ENCODE data around the gene SLC39A6. TPM values are rescaled to one million over a fixed set of nuclear protein-coding genes. Genes with fewer than 3 reads are reported as not detected.
"Not testable (repeated sequence)": the region's sequence is repeated elsewhere in the genome, so short reads cannot be mapped to it uniquely, and the experiment has no call there.

SLC39A6 gene
- total RNA-seq, 1 donor from 2014 or later, result 81.3 TPM

DNA sequence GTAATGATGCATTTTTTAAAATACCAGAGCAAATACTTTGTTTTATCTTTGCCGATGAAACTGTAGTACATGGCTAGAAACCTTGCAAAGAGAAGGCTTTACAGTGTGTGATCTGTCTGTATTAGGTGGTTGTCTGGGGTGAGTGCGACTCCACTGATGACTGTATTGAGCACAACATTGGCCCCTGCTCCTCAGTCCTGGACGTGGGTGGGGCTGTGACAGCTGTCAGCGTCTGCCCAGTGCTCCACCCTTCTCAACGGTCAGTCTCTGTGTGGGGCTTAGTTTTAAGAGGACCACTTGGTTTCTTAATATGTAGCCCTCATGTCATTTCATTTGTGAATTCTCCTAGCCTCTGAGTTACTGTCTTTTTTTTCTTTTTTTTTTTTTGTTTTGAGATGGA is 40.8 kb upstream of the SLC39A6 start:
- TF ChIP-seq, protein P1, sequence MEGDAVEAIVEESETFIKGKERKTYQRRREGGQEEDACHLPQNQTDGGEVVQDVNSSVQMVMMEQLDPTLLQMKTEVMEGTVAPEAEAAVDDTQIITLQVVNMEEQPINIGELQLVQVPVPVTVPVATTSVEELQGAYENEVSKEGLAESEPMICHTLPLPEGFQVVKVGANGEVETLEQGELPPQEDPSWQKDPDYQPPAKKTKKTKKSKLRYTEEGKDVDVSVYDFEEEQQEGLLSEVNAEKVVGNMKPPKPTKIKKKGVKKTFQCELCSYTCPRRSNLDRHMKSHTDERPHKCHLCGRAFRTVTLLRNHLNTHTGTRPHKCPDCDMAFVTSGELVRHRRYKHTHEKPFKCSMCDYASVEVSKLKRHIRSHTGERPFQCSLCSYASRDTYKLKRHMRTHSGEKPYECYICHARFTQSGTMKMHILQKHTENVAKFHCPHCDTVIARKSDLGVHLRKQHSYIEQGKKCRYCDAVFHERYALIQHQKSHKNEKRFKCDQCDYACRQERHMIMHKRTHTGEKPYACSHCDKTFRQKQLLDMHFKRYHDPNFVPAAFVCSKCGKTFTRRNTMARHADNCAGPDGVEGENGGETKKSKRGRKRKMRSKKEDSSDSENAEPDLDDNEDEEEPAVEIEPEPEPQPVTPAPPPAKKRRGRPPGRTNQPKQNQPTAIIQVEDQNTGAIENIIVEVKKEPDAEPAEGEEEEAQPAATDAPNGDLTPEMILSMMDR (IDR thresholded peaks at IDR 0.05; ENCODE audit: insufficient read depth, low read depth, low read length), result no peak
- TF ChIP-seq EZH2 (IDR thresholded peaks at IDR 0.05; ENCODE audit: insufficient read depth, low read length), result no peak
- Mint-ChIP-seq H3K4me3 (ENCODE audit: unreplicated experiment) (no peak overlapping the region), H3K9me3 (ENCODE audit: unreplicated experiment) (no peaks in the 10 kb centered on the region), H3K27me3 (ENCODE audit: low read depth, unreplicated experiment) (no peaks in the 10 kb centered on the region), H3K27ac (ENCODE audit: unreplicated experiment) (no peak overlapping the region), H3K4me1 (ENCODE audit: low read depth, unreplicated experiment) (no peaks in the 10 kb centered on the region), H3K36me3 (ENCODE audit: low read depth, unreplicated experiment) (peaks cover 25% of the 10 kb centered on the region)
- no peaks in the 10 kb centered on the region for H3K79me2 ChIP-seq (ENCODE audit: insufficient read depth, low read length)
- FAIRE-seq (no peak), DNase-seq (ENCODE audit: low read depth) (no peak)
- H3K4me2 ChIP-seq (ENCODE audit: low read length), result no peak overlapping the region
- peaks cover 38% of the 10 kb centered on the region for H3K36me3 ChIP-seq (ENCODE audit: insufficient read depth, low read length)
- H3K4me3 ChIP-seq (ENCODE audit: insufficient read depth, low read depth, low read length), result no peak overlapping the region
- peaks cover 5% of the 10 kb centered on the region for H4K20me1 ChIP-seq (ENCODE audit: insufficient read depth, low read length)
- H3K9me3 ChIP-seq (ENCODE audit: insufficient read depth, low read depth, low read length), result no peaks in the 10 kb centered on the region
- H3K9ac ChIP-seq (ENCODE audit: low read length), result no peak overlapping the region
- no peak overlapping the region for H2AFZ ChIP-seq (ENCODE audit: low read depth, low read length)
- no peaks in the 10 kb centered on the region for H3K4me1 ChIP-seq (ENCODE audit: insufficient read depth, low read length)
- H3K27ac ChIP-seq (ENCODE audit: low read depth, low read length), result no peak overlapping the region
- H3K27me3 ChIP-seq (ENCODE audit: insufficient read depth, low read length), result no peaks in the 10 kb centered on the region

DNA sequence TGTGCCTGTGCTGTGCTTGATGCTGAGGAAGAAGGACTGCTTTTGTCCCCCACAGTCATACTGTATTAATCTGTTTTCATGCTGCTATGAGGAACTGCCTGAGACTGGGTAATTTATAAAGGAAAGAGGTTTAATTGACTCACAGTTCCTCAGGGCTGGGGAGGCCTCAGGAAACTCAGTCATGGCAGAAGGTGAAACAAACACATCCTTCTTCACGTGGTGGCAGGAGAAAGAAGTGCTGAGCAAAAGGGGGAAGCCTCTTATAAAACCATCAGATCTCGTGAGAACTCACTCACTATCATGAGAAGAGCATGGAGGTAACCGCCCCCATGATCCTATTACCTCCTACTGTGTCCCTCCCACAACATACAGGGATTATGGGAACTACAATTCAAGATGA is 39.2 kb upstream of the SLC39A6 start:
- not testable (repeated sequence) for H3K27me3 ChIP-seq (ENCODE audit: insufficient read depth, low read length); FAIRE-seq; H3K9me3 Mint-ChIP-seq (ENCODE audit: unreplicated experiment); H3K27ac ChIP-seq (ENCODE audit: low read depth, low read length); DNase-seq (ENCODE audit: low read depth); H3K4me1 Mint-ChIP-seq (ENCODE audit: low read depth, unreplicated experiment); H3K4me1 ChIP-seq (ENCODE audit: insufficient read depth, low read length); H3K9ac ChIP-seq (ENCODE audit: low read length); H2AFZ ChIP-seq (ENCODE audit: low read depth, low read length); H3K9me3 ChIP-seq (ENCODE audit: insufficient read depth, low read depth, low read length); H3K4me3 Mint-ChIP-seq (ENCODE audit: unreplicated experiment); H3K79me2 ChIP-seq (ENCODE audit: insufficient read depth, low read length); H3K27ac Mint-ChIP-seq (ENCODE audit: unreplicated experiment); H4K20me1 ChIP-seq (ENCODE audit: insufficient read depth, low read length); H3K4me3 ChIP-seq (ENCODE audit: insufficient read depth, low read depth, low read length); H3K4me2 ChIP-seq (ENCODE audit: low read length); H3K27me3 Mint-ChIP-seq (ENCODE audit: low read depth, unreplicated experiment)
- peaks cover 38% of the 10 kb centered on the region for H3K36me3 ChIP-seq (ENCODE audit: insufficient read depth, low read length)
- peaks cover 37% of the 10 kb centered on the region for H3K36me3 Mint-ChIP-seq (ENCODE audit: low read depth, unreplicated experiment)

DNA sequence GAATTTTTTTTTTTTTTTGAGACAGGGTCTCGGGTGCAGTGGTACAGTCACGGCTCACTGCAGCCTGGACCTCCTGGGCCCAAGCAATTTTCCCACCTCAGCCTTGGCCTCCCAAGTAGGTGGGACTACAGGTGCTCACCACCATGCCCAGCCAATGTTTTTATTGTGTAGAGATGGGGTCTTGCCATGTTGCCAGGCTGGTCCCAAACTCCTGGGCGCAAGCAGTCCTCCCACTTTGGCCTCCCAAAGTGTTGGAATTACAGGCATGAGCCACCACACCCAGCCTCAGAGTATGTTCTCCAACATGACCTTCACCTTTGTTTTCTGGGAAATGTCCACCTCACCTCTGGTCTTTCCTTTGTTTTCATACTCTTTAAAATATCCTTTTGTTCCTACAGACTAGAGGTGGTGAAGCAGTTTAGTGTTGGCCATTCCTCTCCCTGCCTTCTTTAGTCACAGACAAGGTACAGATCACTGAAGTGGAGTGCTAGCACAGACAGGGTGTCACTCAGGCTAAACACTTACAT is 38.6 kb upstream of the SLC39A6 start:
- no peaks in the 10 kb centered on the region for H3K27me3 ChIP-seq (ENCODE audit: insufficient read depth, low read length)
- H3K9ac ChIP-seq (ENCODE audit: low read length), result no peak overlapping the region
- no peaks in the 10 kb centered on the region for H3K27me3 Mint-ChIP-seq (ENCODE audit: low read depth, unreplicated experiment)
- no peak for DNase-seq (ENCODE audit: low read depth)
- H2AFZ ChIP-seq (ENCODE audit: low read depth, low read length), result no peak overlapping the region
- no peak overlapping the region for H3K4me2 ChIP-seq (ENCODE audit: low read length)
- no peaks in the 10 kb centered on the region for H3K9me3 Mint-ChIP-seq (ENCODE audit: unreplicated experiment)
- H3K4me1 ChIP-seq (ENCODE audit: insufficient read depth, low read length), result no peaks in the 10 kb centered on the region
- no peaks in the 10 kb centered on the region for H3K9me3 ChIP-seq (ENCODE audit: insufficient read depth, low read depth, low read length)
- no peak overlapping the region for H3K4me3 ChIP-seq (ENCODE audit: insufficient read depth, low read depth, low read length)
- no peak overlapping the region for H3K4me3 Mint-ChIP-seq (ENCODE audit: unreplicated experiment)
- peaks cover 36% of the 10 kb centered on the region for H3K36me3 ChIP-seq (ENCODE audit: insufficient read depth, low read length)
- no peak for FAIRE-seq
- H3K4me1 Mint-ChIP-seq (ENCODE audit: low read depth, unreplicated experiment), result peaks cover 4% of the 10 kb centered on the region
- H3K27ac ChIP-seq (ENCODE audit: low read depth, low read length), result no peak overlapping the region
- no peak overlapping the region for H3K27ac Mint-ChIP-seq (ENCODE audit: unreplicated experiment)
- H4K20me1 ChIP-seq (ENCODE audit: insufficient read depth, low read length), result no peaks in the 10 kb centered on the region
- TF ChIP-seq, protein P1 (IDR thresholded peaks at IDR 0.05; ENCODE audit: insufficient read depth, low read depth, low read length), result no peak
- no peak for TF ChIP-seq EZH2 (IDR thresholded peaks at IDR 0.05; ENCODE audit: insufficient read depth, low read length)
- no peaks in the 10 kb centered on the region for H3K79me2 ChIP-seq (ENCODE audit: insufficient read depth, low read length)
- H3K36me3 Mint-ChIP-seq (ENCODE audit: low read depth, unreplicated experiment), result peaks cover 37% of the 10 kb centered on the region

Measured in astrocyte (in vitro differentiated cells and primary cell).